Stimulated activated CD8-positive, alpha-beta memory T cell treated with anti-CD3 and anti-CD28 coated beads, Interleukin-2, amount 100 ng/mL, for 48 hours (primary cell): Measurements from ENCODE around the gene RAB11A.
A peak's percentile ranks its signal among the peaks of the same experiment; 100 is the strongest.

Experiments
- DNase-seq, 2 donors: peaks; one replicate each; pipeline ENCODE4 v3.0.0-alpha.2; 2020; ENCODE audit warnings: low read depth in 2 of 2

Gene RAB11A

DNA sequence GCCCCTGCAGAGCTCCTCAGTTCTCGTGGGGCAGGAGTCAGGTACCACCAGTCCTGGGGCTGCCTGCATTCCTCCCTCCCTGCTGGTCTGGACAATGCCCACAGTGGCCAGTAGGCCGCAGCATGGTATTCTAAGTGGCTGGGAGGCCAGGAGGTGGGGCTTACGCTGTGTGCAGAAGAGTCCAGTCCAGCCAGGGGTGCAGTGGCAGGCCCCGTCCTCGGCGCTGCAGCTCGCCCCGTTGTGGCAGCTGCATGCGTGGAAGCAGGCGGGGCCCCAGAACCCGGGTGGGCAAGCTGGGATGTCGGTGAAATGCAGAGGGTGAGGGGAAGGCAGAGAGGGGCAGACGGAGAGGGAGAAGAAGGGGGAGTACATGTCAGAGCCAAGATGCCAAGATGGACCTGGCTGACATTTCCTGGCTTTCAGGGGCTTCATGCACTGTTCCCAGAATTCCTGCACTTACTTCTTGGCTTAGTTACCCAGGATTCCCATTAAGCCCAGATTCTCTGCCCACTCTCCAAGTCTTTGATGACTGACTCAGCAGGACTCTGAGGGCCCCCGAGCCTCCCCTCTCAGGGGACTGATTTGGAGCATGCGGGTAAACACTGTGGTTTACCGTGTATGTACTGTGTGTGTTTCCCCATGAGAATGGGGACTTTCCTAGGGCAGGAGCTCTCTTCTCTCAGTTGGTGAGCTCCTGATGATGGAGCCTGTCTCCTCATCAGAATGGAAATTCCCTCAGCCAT is 47.5 kb downstream of the RAB11A start:
- DNase-seq, result peak; percentile 17 to 28

DNA sequence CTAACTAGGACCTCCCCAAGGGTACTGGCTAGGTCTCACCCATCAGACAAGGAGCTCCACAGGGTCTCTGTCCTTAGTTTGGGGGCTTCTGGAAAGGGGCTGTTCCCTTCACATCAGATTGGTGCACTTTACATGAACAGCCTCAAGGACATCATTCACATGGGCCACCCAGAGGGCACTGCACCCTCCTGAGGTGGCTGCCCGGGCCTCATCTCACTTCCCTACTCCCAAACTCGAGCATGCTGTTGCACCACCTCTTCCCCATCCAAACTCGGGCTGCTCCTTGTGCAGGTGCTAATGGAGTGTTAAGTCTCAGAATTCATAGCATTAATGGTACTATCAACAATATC is 48.1 kb downstream of the RAB11A start:
- no peak for DNase-seq

DNA sequence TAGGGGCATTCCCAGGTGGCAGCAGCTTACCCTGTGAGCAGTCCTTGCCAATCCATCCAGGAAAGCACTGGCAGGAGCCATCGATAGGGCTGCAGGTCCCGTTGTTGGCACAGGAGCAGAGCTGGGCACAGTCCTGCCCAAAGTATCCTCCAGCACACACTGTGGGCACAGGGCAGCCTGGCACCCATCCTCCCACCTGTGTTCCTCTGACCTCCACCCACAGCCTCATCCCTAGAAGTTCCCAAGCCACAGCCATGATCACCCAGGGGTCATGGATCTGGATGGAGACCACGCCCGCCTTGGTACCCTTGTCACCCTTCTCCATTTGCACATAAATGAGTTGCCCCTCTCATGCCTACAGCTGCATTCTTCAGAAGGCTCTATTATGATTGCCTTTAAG is 48.6 kb downstream of the RAB11A start:
- no peak for DNase-seq

DNA sequence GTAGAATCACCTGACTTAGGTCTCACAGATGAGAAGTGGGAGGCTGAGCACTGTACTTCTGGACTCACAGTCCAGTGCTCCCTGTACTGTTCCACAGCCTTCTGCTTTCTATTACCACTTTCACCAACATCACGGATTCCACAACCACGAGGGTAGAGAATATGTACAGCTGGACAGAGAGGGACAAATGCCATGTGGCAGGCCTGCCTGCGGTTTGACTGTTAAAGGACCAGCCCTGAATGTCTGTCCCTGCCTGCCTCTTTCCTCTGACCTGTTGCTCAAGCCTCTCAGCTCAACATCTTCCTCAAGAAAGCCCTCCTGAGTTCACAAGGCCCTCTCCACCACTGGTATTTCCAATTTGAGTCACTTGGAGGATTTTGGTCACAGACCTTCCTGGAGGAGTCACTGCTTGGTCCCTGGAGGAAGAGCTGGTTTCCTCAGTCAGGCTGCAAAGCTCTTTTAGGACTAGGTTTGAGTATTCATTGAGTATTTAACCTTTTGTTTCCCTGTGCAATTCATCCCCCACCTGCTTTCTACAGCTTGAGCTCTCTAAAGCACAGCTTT is 49.1 kb downstream of the RAB11A start:
- no peak for DNase-seq

DNA sequence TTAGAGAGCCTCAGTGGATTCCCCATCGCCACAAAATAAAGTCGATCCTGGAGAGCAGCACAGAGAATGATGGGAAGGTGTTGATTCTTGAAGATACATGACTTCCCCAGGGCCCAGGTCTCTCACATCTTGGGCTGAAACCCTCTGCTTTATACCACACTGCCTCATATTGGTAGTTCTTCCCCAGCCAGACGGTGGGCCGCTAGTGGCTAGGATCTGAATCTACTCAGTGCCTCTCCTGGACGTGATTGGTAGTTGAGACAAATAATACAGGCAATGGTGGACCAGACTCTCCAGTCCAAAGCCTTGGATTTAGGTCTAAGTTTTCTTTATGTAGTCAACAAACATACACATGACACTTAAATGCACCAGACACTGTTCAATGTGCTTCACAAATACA is 49.7 kb downstream of the RAB11A start:
- no peak for DNase-seq

DNA sequence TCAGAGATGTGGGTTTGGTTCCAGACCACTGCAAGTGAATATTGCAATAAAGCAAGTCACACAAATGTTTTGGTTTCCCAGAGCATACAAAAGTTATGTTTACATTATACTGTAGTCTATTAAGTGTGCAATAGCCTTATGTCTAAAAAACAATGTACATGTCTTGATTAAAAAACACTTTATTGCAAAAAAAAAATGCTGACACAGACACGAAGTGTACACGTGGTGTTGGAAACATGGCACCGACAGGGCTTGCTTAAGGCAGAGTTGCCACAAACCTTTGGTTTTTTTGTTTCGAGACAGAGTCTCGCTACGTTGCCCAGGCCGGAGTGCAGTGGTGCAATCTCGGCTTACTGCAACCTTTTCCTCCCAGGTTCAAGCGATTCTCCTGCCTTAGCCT is 50.1 kb downstream of the RAB11A start:
- no peak for DNase-seq

DNA sequence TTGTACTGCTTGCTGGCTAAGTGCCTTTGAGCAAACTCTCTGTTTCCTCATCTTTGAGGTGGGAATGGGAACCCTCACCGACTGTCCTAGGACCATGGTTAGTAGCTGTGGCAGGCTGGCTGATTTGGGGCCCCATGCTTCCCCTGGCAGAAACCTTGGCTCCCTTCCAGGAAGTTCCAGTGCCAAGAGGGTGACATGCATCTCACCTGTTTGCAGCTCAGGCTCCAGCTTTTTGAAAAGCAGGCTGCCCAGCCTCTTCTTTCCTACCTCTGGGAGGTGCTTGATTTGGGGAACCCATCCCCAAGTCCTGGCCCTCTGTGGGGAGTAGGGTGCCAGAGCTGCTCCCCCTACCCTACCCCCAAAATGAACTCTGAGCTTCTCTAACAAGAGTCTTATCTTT is 50.8 kb downstream of the RAB11A start:
- DNase-seq, result no peak

DNA sequence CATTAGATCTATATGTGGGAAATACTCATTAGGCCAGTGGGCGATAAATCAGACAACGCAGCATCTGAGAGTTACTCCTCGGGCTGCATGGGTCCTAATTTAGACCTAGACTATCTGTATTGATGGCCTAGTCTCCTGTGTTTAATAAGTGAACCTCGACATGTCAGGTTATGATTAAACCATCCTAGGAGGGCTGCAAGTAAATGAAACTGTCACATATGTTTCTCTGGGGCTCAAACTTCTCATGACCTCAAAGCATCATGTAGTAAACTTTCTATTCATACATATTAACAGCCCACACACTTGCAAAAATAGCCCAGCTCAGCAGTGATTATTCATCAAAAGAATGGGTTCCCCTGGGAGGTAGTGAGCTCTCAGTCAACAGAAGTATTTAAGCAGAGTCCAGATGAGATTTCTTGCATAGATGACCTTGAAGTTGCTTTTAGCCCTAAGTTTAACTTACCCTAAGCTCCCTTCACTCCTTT is 51.6 kb downstream of the RAB11A start:
- no peak for DNase-seq

DNA sequence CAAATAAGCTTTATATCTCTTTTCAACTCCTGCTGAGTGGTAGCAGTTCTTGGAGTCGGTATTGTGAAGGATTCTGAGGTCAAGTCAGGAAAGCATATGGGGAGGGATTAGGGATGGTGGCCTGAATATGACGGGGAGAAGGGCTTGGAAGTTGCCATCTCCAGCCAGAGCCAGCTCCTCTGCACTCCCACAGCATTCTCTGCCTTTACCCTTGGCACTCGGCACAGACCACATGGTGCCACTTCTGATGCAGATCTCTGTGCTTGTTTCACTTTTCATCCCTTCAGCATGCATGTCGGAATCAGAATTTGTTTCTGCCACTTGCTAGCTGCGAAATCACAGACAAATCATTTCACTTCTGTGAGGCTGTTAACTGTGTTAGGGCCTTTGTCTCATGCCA is 52.5 kb downstream of the RAB11A start:
- no peak for DNase-seq

DNA sequence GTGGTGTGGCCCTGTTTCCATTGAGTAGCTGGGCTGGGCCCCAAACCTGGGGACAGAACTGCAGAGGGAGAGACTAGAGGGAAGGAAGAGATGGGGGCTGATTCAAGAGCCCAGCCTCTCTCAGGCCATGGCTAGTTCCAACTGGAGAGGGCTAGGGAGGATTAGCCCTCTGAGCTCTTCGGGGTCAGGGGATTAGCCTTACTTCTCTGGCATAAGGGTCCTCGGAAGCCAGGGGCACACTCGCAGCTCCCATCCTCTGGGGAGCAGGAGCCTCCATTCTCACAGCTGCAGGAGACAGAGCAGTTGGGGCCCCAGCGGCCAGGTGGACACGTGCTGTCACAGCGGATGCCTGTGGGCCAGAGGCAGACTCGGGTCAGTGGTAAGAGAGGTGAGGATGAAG is 53.3 kb downstream of the RAB11A start:
- DNase-seq, result no peak

DNA sequence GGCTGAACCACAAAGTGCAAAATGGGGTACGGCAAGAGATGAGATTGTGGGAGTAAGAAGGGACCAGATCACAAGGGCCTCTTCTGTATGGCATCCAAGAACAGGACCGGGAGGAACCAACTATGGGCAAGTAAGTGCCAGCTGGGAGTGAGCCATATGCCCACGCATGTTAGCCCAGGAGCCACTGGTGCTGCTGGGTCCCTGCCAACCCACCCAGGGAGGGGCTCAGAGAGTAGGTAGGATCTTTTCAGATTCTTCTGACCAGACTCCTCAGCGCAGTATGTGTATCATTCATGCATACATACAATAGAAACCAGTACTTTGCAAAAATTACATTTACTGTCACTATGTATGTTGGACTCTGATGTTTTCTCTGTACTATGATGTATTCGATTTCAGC is 54.0 kb downstream of the RAB11A start:
- no peak for DNase-seq

DNA sequence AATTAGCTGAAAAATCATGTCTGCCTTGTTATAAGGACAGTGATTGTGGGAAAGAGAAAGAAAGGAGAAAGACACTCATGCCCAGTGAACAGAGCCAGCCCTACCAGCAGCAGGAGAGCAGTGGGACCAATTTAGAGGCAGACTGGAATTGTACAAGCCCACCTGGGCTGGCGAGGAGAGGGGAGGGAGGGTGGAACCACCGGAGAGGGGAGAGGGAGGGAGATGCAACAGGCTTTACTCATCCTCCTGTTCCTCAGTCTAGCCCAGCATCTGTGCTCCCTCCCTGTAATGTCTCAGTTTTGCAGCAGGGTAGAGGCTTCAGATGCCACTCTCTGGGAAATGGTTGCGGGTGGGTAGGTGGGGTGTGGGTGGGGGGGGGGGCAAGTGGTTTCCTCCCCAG is 54.7 kb downstream of the RAB11A start:
- no peak for DNase-seq

DNA sequence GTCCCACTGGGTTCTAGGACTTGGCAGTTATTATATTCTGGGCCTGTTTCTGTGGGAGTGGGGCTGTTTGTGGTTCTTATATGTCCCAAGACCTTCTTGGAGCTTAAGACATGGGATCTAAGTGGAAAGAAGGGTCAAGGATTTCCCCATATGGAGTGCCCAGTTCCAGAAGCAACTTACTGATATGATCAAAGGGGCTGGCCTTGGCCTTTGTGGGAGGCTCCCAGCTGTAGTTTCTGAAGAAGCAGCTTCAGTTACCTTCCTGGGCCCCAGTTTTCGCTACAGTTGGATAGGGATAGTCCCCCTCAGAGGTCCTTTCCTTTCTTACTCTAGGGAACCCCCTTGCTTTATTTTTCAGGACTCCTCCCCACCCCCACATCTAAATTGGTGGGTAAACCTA is 56.0 kb downstream of the RAB11A start:
- DNase-seq, result no peak

DNA sequence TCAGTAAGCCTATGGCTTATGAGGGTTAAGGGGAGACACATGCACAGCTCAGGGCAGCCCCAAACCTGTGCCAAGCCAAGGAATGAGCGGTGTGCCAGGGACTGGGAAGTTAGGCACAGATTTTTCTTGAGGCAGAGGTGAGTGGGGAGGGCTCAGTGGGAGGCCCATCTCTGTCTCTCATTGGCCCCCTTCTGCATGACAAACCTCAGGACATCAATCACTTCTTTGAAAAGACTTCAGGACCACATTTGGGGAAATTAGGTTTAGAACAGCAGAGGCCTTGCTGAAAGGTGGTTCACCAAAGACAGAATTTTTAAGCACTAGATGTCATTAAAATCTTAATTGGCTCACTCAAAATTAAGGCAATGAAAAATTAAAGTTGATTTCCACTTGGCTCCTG is 57.2 kb downstream of the RAB11A start:
- no peak for DNase-seq

DNA sequence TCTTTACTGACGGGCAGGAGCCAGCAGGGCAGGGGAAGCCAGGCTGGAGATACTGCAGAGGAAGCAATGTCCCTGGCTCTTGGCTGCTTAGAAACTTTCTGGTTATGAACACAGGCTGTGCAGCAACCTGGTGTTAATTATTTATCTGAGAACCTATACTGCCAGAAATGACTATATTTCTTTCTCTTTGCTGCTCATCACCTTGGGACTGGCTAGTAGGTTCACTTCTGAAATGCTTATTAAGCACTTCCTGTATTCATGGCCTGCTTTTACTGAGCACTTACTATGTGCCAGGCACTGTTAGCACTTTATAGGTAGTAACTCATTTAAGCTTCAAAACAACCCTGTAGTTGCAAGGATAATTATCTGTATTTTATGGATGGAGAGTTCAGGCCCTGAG is 57.6 kb downstream of the RAB11A start:
- no peak for DNase-seq

DNA sequence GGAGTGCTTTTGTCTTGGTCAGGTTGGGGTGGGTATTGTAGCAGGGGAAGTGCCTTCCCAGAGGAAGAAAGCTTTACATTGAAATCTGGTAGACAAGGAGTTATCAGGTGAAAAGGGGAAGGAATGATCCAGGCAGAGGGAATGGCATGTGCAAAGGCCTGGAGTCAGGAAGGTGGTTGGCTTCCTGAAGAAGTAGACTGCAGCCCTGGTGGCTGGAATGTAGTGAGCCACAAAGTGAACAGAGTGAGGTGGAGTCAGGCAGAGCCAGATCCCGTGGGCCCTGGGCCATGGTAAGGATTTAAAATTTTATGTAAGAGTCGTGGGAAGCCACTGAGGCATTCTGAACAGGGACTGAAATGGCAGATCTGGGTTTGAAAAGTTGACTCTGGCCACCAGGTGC is 58.3 kb downstream of the RAB11A start:
- no peak for DNase-seq

DNA sequence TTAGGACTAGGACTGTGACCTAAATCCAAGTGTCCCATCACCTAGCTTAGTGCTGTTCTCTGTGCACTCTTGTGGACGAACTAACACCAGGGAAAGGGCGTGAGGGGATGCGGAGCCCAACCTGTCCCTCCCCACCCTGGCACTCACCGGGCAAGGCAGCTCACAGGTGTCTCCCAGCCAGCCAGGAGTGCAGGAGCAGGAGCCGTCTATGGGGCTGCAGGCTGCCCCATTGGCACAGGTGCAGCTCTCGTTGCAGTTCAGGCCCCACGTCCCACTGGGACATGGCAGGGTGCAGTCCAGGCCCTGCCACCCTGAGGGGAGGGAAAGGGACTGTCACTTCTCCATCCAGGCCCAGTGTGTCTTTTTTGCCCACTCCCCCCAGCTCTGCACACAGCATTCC is 60.3 kb downstream of the RAB11A start:
- DNase-seq, result no peak

DNA sequence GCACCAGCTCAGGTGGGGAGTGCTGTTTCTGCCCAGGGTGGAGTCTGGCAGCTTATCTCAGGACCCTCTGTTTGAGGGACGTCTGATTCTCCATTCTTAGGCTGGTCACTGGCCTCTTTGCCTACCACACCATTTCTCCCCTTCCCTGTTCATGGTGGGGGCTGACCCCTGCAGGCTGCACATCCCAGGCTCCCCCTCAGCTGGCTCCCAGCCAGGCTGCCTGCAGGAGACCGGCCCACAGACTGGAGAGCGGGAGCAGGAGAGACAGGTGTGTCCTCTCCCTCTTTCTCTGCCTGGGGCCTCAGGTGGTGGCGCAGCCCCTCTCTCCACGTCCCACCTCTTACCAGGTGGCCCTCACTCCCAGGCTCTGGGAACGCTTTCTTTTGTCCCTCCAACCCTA is 60.8 kb downstream of the RAB11A start:
- no peak for DNase-seq

DNA sequence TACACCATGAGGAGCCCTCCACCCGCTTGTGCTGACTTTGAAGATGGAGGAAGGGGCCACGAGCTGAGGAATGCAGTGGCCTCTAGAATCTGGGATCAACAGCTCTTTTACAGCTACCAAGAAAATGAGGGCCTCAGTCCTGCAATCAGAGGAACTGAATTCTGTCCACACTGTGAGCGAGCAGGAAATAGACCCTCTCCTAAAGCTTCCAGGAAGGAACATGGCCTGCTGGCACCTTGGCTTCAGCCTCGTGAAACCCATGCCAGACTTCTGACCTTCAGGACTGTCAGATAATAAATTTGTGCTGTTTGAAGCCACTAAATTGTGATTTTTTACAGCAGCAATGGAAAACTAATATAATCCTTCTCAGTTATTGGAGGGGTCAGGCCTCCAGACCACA is 61.9 kb downstream of the RAB11A start:
- DNase-seq, result no peak

DNA sequence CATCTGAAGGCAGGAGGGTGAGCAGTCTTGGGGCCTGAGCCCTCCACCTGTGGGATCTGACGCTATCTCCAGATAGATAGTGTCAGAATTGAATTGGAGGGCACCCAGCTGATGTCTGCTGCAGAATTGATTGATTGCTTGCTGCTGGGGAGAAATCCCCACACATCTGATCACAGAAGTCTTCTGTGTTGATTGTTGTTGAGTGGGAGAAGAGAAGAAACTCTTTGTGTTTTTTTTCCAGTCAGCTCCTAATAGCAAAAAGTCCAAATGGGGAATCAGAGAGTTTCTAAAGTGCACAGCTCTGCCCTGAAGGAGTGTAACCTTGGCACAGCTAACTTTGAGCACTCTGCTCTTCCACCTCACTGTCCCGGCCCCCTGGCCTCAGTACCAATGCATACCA is 66.1 kb downstream of the RAB11A start:
- DNase-seq, result no peak

DNA sequence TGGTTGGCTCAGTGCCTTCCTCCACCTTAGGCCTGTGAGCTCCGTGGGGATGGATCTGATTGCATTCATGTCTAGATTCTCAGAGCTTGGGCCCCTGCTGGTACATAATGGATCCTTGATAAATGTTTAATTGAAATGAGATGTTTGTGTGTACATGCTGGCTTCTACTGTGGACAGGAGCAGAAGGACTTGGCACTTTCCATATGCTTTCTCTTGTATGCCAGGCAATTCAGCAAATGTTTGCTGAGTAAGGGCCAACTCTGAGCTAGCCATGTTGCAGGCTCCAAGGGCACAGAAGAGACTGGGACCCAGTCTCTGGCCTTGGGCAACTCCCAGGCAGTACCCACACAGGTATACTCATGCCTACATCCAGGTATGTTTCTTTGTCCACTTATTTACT is 67.0 kb downstream of the RAB11A start:
- DNase-seq, result no peak

DNA sequence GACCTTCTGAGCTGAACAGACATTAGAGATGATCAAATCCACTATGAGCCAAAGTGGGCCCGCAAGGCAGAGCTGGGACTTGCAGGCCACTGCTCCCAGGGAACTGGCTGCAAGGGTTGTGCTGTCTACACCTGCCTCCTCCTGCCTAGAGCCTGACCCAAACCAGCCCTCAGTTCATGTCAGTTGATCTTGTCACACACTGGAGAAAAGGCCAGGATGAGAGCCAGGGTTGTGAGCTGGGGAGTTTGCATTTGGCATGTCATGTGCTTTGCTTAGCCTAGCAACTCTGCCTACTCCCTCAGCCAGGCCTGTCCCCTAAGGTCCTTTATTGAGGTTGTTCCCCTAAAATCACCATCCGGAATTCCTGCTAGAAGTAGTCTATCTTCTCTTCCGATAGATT is 67.8 kb downstream of the RAB11A start:
- DNase-seq, result no peak

DNA sequence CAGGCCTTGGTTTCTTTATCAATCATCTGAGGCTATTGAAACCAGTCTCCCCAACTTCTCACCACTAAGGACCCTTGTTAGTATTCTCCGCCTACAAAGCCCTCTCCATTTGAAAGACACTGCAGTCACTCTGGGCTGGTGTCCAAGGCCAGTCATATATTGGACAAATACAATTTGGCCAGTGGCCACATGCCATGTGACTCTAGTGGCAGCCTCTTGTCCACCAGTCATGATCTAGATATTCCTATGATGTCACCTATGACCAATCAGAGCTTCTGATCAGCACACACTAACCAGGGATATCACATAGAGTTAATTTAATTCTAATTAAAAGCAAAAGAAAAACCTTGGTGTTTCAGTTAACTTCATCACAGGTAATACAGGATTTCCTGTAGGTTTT is 68.2 kb downstream of the RAB11A start:
- DNase-seq, result no peak

DNA sequence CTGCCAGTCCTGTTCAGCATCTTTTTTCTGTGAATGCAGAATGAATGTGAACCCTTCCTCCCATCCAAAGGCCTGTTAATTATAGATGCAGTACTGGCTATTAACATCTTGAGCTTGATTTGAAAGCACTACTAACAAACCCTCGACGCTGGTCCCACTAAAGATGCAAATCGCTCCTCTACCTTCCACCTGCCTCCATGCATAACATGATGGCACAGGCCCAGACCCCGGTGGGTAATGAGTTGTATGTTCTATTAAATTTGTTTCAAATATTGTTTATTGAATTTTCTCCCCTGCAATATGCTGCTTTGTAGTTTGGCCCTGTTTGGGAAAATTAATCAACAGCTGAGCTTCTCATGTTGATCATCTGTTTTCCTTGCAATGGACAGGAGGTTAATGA is 69.3 kb downstream of the RAB11A start:
- no peak for DNase-seq
